K562 (cell line): ENCODE data around the gene NOSTRIN. TPM values are rescaled to one million over a fixed set of nuclear protein-coding genes. Genes with fewer than 3 reads are reported as not detected.
A peak's percentile ranks its signal among the peaks of the same experiment; 100 is the strongest.

Experiments used
- ARID1B ChIP-seq: fragments of 450-650 bp; IDR thresholded peaks from 2 replicates; pipeline ENCODE4 v1.6.1; 2016; ENCODE audit warnings: antibody characterized with exemption, mild to moderate bottlenecking, inconsistent platforms
- CBFA2T2 ChIP-seq: fragments of 450-650 bp; conservative IDR thresholded peaks from 2 replicates; pipeline ENCODE4 v1.6.1; 2017; ENCODE audit warnings: mild to moderate bottlenecking
- CHD2 ChIP-seq: IDR thresholded peaks from 2 replicates; pipeline ENCODE4 v1.6.1; 2011; ENCODE audit warnings: low read depth, low read length
- GTF2A2 ChIP-seq: IDR thresholded peaks from 2 replicates; pipeline ENCODE4 v1.6.1; 2016; ENCODE audit warnings: mild to moderate bottlenecking, missing genetic modification characterization, missing compliant biosample characterization
- HDAC8 ChIP-seq: fragments of 450-650 bp; IDR thresholded peaks from 2 replicates; pipeline ENCODE4 v1.6.1; 2016; ENCODE audit warnings: mild to moderate bottlenecking, missing genetic modification characterization, moderate library complexity, missing compliant biosample characterization
- IFI16 ChIP-seq: fragments of 250-450 bp; sonication (Bioruptor Pico); IDR thresholded peaks from 2 replicates; pipeline ENCODE4 v2.1.2; 2022; ENCODE audit warnings: mild to moderate bottlenecking, inconsistent platforms
- JUND ChIP-seq, 2 experiments: IDR thresholded peaks; 2 replicates in 1 of 2; 3 replicates in 1 of 2; pipeline ENCODE4 v1.6.1; 2011; ENCODE audit warnings: borderline replicate concordance in 2 of 2, low read depth in 2 of 2, low read length in 2 of 2, improper control_type of control experiment in 1 of 2, missing biosample characterization in 1 of 2, missing genetic modification characterization in 1 of 2, missing genetic modification reagents in 1 of 2
- KLF16 ChIP-seq: IDR thresholded peaks from 2 replicates; pipeline ENCODE4 v1.6.1; 2016; ENCODE audit warnings: antibody characterized with exemption
- MXI1 ChIP-seq: IDR thresholded peaks from 2 replicates; pipeline ENCODE4 v1.6.1; 2011; ENCODE audit warnings: low read depth, mild to moderate bottlenecking, improper control_type of control experiment, low read length
- ZFP1 ChIP-seq: fragments of 450-650 bp; formaldehyde crosslinking; IDR thresholded peaks from 2 replicates; pipeline ENCODE4 v1.4.0; 2020; ENCODE audit warnings: mild to moderate bottlenecking, mixed read lengths
- ZKSCAN8 ChIP-seq: fragments of 200-800 bp; sonication (Bioruptor generic); IDR thresholded peaks from 2 replicates; pipeline ENCODE4 v1.6.1; 2016; ENCODE audit warnings: missing genetic modification characterization, missing compliant biosample characterization
- ZNF197 ChIP-seq: fragments of 200-800 bp; sonication (Bioruptor generic); IDR thresholded peaks from 2 replicates; pipeline ENCODE4 v1.6.1; 2016; ENCODE audit warnings: low read depth, missing genetic modification characterization, missing compliant biosample characterization
- ZNF589 ChIP-seq: fragments of 200-800 bp; sonication (Bioruptor generic); IDR thresholded peaks from 2 replicates; pipeline ENCODE4 v1.6.1; 2016; ENCODE audit warnings: low read depth, missing genetic modification characterization, missing compliant biosample characterization
- polyA plus RNA-seq, 8 experiments: library from polyadenylated mRNA; depleted of rRNA in 4 of 8; stranded (reverse) in 5 of 8; unstranded in 3 of 8; fragments of >200 nt; fragmentation: Nextera tagmentation in 2 of 8; fragmentation: Illumina TruSeq in 1 of 8; extraction: Ambion mirVana in 2 of 8; extraction: Trizol in 1 of 8; gene quantifications; 2 replicates each; pipeline versions ENCODE4 v1.2.1 to v1.2.3, GENCODE V29; 2011 to 2014; ENCODE audit warnings: inconsistent platforms in 1 of 8, missing spikeins in 1 of 8
- total RNA-seq, 7 experiments: library from RNA; depleted of rRNA in 6 of 7; stranded (reverse); fragments of >200 nt in 6 of 7; fragmentation: Illumina TruSeq in 2 of 7; extraction: Trizol in 2 of 7; gene quantifications; 2 replicates each; pipeline versions ENCODE4 v1.2.1 to v1.2.3, GENCODE V29; 2011 to 2021; ENCODE audit warnings: low replicate concordance in 1 of 7
- TF ChIP-seq, protein P1 (sequence below): fragments of 250-450 bp; sonication (Bioruptor Pico); IDR thresholded peaks from 2 replicates; pipeline ENCODE4 v1.8.0; 2022; ENCODE audit warnings: inconsistent platforms, mild to moderate bottlenecking, moderate library complexity, borderline replicate concordance
- TF ChIP-seq, protein P2 (sequence below): fragments of 250-450 bp; sonication (Bioruptor Pico); IDR thresholded peaks from 2 replicates; pipeline ENCODE4 v1.4.0; 2020
- TF ChIP-seq, protein P3 (sequence below): sonication (generic); formaldehyde crosslinking; IDR thresholded peaks from 2 replicates; pipeline ENCODE4 v1.8.0; 2022; ENCODE audit warnings: missing genetic modification reagents, mild to moderate bottlenecking, moderate library complexity, borderline replicate concordance
- TF ChIP-seq, protein P4 (sequence below): sonication (generic); formaldehyde crosslinking; IDR thresholded peaks from 2 replicates; pipeline ENCODE4 v1.8.0; 2022; ENCODE audit warnings: mild to moderate bottlenecking, low read depth, missing genetic modification reagents
- TF ChIP-seq, protein P5 (sequence below): sonication (generic); formaldehyde crosslinking; IDR thresholded peaks from 2 replicates; pipeline ENCODE4 v1.8.1; 2023; ENCODE audit warnings: mild to moderate bottlenecking, missing genetic modification reagents
- TF ChIP-seq, protein P6 (sequence below), 2 experiments: fragments of 450-650 bp in 1 of 2; sonication (generic) in 1 of 2; formaldehyde crosslinking; conservative IDR thresholded peaks; 2 replicates each; pipeline versions ENCODE4 v1.4.0 to v1.8.1; 2020 to 2022; ENCODE audit warnings: mild to moderate bottlenecking in 1 of 2, missing genetic modification reagents in 1 of 2

The NOSTRIN gene
- total and polyA plus RNA-seq, 9 of the 15 experiments (the other 6 are each of a cell fraction or from before 2014, with no cell fraction given): 26.7 to 82.9 (median 56.3) TPM

DNA sequence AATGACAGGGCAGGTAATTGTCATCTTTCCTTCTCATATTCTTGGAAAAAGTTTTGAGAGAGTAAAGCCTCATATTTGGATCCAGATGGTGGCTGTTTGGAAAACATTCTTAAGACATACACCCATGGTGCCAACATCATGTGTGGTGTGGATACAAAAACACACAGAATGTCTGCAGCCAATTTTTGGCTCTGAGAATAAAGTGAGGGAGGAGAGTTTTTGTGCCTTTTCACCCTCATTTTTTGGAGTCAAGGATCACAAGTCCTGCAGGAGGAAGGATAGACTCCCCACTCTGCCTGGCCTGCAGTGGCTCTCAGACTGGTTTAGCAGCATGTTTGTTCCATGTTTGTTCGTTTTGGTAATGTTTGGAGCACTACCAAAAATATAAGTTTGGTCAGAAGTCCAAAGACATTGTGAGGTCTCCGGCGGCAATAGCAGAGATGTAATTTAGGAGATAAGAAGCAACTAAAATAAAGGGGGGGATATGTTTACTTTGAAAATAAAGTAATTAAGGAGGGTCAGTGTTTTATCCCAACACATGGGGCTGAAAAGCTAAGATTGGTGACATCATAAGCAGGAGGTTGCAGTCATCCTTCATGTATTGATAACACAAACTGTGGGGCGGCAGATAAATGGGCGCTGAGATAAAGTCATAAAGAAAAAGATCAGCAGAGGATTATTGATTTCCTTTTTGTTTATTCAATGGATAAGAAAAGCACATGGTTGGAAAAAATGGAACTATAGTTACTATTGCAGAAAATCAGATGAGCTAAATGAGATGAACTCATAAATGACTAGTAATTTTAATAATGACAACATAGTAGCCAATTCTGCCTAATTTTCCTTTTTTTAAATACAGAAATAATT, 655 bp downstream of the NOSTRIN start (continued):
- TF ChIP-seq, protein P1, sequence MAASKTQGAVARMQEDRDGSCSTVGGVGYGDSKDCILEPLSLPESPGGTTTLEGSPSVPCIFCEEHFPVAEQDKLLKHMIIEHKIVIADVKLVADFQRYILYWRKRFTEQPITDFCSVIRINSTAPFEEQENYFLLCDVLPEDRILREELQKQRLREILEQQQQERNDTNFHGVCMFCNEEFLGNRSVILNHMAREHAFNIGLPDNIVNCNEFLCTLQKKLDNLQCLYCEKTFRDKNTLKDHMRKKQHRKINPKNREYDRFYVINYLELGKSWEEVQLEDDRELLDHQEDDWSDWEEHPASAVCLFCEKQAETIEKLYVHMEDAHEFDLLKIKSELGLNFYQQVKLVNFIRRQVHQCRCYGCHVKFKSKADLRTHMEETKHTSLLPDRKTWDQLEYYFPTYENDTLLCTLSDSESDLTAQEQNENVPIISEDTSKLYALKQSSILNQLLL (CRISPR knock-in tag): no peak
- TF ChIP-seq HDAC8 (tag) (no peak), ZFP1 (no peak; the same call in 1 of the 2 replicates), GTF2A2 (tag) (peak; percentile 53; the same call in 1 of the 2 replicates), ZNF197 (CRISPR knock-in tag) (no peak), MXI1 (no peak), ZKSCAN8 (CRISPR knock-in tag) (no peak), CHD2 (no peak), IFI16 (CRISPR knock-in tag) (no peak), ARID1B (peak; percentile 84), ZNF589 (CRISPR knock-in tag) (peak; percentile 50), JUND (IDR thresholded peaks at IDR 0.05; ENCODE audit: borderline replicate concordance, low read depth, low read length) (peak; percentile 88), JUND (tag; IDR thresholded peaks at IDR 0.05; ENCODE audit: borderline replicate concordance, low read depth, low read length) (peak; percentile 74; the same call in 1 of the 3 replicates), CBFA2T2 (peak; percentile 77), KLF16 (peak; percentile 25; the same call in 1 of the 2 replicates)
- TF ChIP-seq, protein P2, sequence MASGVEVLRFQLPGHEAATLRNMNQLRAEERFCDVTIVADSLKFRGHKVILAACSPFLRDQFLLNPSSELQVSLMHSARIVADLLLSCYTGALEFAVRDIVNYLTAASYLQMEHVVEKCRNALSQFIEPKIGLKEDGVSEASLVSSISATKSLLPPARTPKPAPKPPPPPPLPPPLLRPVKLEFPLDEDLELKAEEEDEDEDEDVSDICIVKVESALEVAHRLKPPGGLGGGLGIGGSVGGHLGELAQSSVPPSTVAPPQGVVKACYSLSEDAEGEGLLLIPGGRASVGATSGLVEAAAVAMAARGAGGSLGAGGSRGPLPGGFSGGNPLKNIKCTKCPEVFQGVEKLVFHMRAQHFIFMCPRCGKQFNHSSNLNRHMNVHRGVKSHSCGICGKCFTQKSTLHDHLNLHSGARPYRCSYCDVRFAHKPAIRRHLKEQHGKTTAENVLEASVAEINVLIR: peak; percentile 45; the same call in 1 of the 2 replicates
- TF ChIP-seq, protein P3, sequence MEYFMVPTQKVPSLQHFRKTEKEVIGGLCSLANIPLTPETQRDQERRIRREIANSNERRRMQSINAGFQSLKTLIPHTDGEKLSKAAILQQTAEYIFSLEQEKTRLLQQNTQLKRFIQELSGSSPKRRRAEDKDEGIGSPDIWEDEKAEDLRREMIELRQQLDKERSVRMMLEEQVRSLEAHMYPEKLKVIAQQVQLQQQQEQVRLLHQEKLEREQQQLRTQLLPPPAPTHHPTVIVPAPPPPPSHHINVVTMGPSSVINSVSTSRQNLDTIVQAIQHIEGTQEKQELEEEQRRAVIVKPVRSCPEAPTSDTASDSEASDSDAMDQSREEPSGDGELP: no peak
- TF ChIP-seq, protein P4, sequence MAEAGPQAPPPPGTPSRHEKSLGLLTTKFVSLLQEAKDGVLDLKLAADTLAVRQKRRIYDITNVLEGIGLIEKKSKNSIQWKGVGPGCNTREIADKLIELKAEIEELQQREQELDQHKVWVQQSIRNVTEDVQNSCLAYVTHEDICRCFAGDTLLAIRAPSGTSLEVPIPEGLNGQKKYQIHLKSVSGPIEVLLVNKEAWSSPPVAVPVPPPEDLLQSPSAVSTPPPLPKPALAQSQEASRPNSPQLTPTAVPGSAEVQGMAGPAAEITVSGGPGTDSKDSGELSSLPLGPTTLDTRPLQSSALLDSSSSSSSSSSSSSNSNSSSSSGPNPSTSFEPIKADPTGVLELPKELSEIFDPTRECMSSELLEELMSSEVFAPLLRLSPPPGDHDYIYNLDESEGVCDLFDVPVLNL: no peak
- TF ChIP-seq, protein P5, sequence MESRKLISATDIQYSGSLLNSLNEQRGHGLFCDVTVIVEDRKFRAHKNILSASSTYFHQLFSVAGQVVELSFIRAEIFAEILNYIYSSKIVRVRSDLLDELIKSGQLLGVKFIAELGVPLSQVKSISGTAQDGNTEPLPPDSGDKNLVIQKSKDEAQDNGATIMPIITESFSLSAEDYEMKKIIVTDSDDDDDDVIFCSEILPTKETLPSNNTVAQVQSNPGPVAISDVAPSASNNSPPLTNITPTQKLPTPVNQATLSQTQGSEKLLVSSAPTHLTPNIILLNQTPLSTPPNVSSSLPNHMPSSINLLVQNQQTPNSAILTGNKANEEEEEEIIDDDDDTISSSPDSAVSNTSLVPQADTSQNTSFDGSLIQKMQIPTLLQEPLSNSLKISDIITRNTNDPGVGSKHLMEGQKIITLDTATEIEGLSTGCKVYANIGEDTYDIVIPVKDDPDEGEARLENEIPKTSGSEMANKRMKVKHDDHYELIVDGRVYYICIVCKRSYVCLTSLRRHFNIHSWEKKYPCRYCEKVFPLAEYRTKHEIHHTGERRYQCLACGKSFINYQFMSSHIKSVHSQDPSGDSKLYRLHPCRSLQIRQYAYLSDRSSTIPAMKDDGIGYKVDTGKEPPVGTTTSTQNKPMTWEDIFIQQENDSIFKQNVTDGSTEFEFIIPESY (CRISPR knock-in tag): no peak
- TF ChIP-seq, protein P6, sequence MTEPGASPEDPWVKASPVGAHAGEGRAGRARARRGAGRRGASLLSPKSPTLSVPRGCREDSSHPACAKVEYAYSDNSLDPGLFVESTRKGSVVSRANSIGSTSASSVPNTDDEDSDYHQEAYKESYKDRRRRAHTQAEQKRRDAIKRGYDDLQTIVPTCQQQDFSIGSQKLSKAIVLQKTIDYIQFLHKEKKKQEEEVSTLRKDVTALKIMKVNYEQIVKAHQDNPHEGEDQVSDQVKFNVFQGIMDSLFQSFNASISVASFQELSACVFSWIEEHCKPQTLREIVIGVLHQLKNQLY (CRISPR knock-in tag; conservative IDR thresholded peaks at IDR 0.05): no peak
